Measurements from ENCODE around the gene NUTM1.

NUTM1 gene

GRCh38 chr15:34342737-34343575, at the start of gene NUTM1, which contains the start of gene NOP10:
NUTM1 (plus strand) TSS chr15:34343315; CDS start chr15:34343697, 382 bp downstream.
NOP10 (minus strand) TSS chr15:34343136; CDS start chr15:34343073, 63 bp downstream.
- peak; percentile 62 for DNase-seq

GRCh38 chr15:34297059-34297458, 46.1 kb upstream of the NUTM1 start:
- DNase-seq: no peak

GRCh38 chr15:34301058-34301457, 42.1 kb upstream of the NUTM1 start:
- no peak for DNase-seq

- no peak for DNase-seq
These were observed 38.5 kb upstream of the NUTM1 start for GRCh38 chr15:34304613-34305012.

GRCh38 chr15:34311563-34311962, 31.6 kb upstream of the NUTM1 start:
- DNase-seq: no peak

GRCh38 chr15:34314491-34315490, 28.3 kb upstream of the NUTM1 start:
- DNase-seq: no peak

GRCh38 chr15:34318277-34319079, 24.6 kb upstream of the NUTM1 start:
- peak; percentile 33 for DNase-seq

GRCh38 chr15:34323217-34323616, 19.9 kb upstream of the NUTM1 start:
- no peak for DNase-seq

- DNase-seq: no peak
These were observed 18.2 kb upstream of the NUTM1 start for GRCh38 chr15:34324933-34325332.

GRCh38 chr15:34325368-34325767, 17.7 kb upstream of the NUTM1 start:
- no peak for DNase-seq

GRCh38 chr15:34327906-34328305, 15.2 kb upstream of the NUTM1 start:
- DNase-seq: no peak

GRCh38 chr15:34329006-34329405, 14.1 kb upstream of the NUTM1 start:
- no peak for DNase-seq

- DNase-seq: no peak
These were observed 12.8 kb upstream of the NUTM1 start for GRCh38 chr15:34330279-34330678.

- no peak for DNase-seq
These were observed 11.3 kb upstream of the NUTM1 start for GRCh38 chr15:34331809-34332208.

- DNase-seq: no peak
These were observed 10.5 kb upstream of the NUTM1 start for GRCh38 chr15:34332553-34333120.

- no peak for DNase-seq
These were observed 8.4 kb upstream of the NUTM1 start for GRCh38 chr15:34334672-34335071.

GRCh38 chr15:34335176-34336032, 7.7 kb upstream of the NUTM1 start:
- no peak for DNase-seq

GRCh38 chr15:34336231-34336990, 6.7 kb upstream of the NUTM1 start:
- DNase-seq: no peak

- no peak for DNase-seq
These were observed 6.0 kb upstream of the NUTM1 start for GRCh38 chr15:34336991-34337556.
